A549 (cell line): ENCODE results near the gene ZXDC.

Source experiments
- CHD2 ChIP-seq: fragments of 150-350 bp; IDR thresholded peaks from 2 replicates; pipeline ENCODE4 v1.6.1; 2014; ENCODE audit warnings: low read length; ENCODE audit not compliant: partially characterized antibody
- TF ChIP-seq, protein P1 (sequence below): IDR thresholded peaks from 2 replicates; pipeline ENCODE4 v1.6.1; 2012; ENCODE audit warnings: low read depth, borderline replicate concordance
- TF ChIP-seq, protein P2 (sequence below): fragments of >200 bp; sonication (Bioruptor Twin); formaldehyde crosslinking; IDR thresholded peaks from 3 replicates; pipeline ENCODE4 v1.5.1; 2016

DNA sequence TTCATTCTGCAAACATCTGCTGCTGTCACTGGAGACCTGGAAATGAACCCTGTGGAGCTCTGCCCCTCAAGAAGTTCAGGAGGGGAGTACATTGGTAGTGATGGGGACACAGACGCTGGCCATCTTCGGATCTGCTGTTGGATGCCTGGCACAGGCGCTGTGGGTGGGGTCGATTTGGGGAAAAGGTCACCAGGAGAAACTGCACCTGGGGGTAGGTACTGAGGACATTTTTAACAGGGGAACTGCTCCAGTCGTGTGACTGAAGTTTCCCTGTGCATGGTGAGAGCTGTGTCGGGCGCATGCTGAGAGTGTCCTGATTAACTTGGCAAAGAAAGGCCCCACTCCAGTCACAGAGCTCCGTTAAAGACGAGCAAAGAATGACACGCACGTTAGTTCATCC lies 38.5 kb upstream of the ZXDC start:
- TF ChIP-seq, protein P1, sequence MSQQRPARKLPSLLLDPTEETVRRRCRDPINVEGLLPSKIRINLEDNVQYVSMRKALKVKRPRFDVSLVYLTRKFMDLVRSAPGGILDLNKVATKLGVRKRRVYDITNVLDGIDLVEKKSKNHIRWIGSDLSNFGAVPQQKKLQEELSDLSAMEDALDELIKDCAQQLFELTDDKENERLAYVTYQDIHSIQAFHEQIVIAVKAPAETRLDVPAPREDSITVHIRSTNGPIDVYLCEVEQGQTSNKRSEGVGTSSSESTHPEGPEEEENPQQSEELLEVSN: no peak
- TF ChIP-seq, protein P2, sequence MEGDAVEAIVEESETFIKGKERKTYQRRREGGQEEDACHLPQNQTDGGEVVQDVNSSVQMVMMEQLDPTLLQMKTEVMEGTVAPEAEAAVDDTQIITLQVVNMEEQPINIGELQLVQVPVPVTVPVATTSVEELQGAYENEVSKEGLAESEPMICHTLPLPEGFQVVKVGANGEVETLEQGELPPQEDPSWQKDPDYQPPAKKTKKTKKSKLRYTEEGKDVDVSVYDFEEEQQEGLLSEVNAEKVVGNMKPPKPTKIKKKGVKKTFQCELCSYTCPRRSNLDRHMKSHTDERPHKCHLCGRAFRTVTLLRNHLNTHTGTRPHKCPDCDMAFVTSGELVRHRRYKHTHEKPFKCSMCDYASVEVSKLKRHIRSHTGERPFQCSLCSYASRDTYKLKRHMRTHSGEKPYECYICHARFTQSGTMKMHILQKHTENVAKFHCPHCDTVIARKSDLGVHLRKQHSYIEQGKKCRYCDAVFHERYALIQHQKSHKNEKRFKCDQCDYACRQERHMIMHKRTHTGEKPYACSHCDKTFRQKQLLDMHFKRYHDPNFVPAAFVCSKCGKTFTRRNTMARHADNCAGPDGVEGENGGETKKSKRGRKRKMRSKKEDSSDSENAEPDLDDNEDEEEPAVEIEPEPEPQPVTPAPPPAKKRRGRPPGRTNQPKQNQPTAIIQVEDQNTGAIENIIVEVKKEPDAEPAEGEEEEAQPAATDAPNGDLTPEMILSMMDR: no peak
- TF ChIP-seq CHD2: no peak
